Prostate gland (tissue), 2 donors: ENCODE measurements around the gene CDX1. TPM values are rescaled to one million over a fixed set of nuclear protein-coding genes. Genes with fewer than 3 reads are reported as not detected.

Source experiments
- DNase-seq: peaks from one replicate; pipeline ENCODE4 v3.0.0-alpha.2; 2019; ENCODE audit warnings: low spot score
- H3K27ac ChIP-seq, 2 donors: fragments of 200-600 bp; sonication (generic); 2 replicates each; pipeline ENCODE4 v1.5.1; 2017 to 2019
- H3K27me3 ChIP-seq: fragments of 200-600 bp; sonication (generic); replicated peaks from 2 replicates; pipeline ENCODE4 v1.5.1; 2019; ENCODE audit not compliant: insufficient read depth
- H3K36me3 ChIP-seq, 2 donors: fragments of 200-600 bp; sonication (generic); 1 replicate in 1 of 2; 2 replicates in 1 of 2; pipeline versions ENCODE4 v1.5.1 to v1.8.1; 2017 to 2019
- H3K4me1 ChIP-seq: fragments of 200-600 bp; sonication (generic); replicated peaks from 2 replicates; pipeline ENCODE4 v1.5.1; 2019
- H3K4me3 ChIP-seq, 2 donors: fragments of 200-600 bp; sonication (generic); 2 replicates each; pipeline ENCODE4 v1.5.1; 2017 to 2019
- H3K9me3 ChIP-seq: fragments of 200-600 bp; sonication (generic); 2 replicates; pipeline ENCODE4 v1.5.1; 2017
- CTCF ChIP-seq, 4 experiments: fragments of 200-600 bp in 2 of 4; fragments of 450-650 bp in 2 of 4; sonication (generic) in 2 of 4; IDR thresholded peaks; 1 replicate in 3 of 4; 2 replicates in 1 of 4; pipeline ENCODE4 v1.5.1; 2016 to 2019; ENCODE audit warnings: antibody characterized with exemption in 4 of 4, mild to moderate bottlenecking in 2 of 4, moderate library complexity in 2 of 4
- POLR2A ChIP-seq: fragments of 450-650 bp; IDR thresholded peaks from one replicate; pipeline ENCODE4 v1.6.1; 2016; ENCODE audit warnings: antibody characterized with exemption, mild to moderate bottlenecking
- POLR2AphosphoS5 ChIP-seq: sonication (generic); formaldehyde crosslinking; IDR thresholded peaks from one replicate; pipeline ENCODE4 v1.6.1; 2017; ENCODE audit warnings: antibody characterized with exemption
- WGBS: methylation state at CpG from one replicate; pipeline ENCODE4 v1.1.5; 2018; 5-methylcytosine and 5-hydroxymethylcytosine counted together
- intact Hi-C: fragments of 100-400 bp; cut with DNase I; formaldehyde crosslinking; loops from one replicate; pipeline ENCODE4 v1.14.2; 2022
- total RNA-seq, 2 donors: library from RNA; depleted of rRNA; stranded (reverse); fragments of >200 nt; gene quantifications; one replicate each; pipeline ENCODE4 v1.1.0, GENCODE V29; 2016

The CDX1 gene
- total RNA-seq, 2 donors from 2014 or later, result 3.2 TPM; not detected in 1

- Histone ChIP-seq H3K36me3 (no peaks in the 10 kb centered on the region), H3K27me3 (peaks cover 2% of the 10 kb centered on the region), H3K4me3 (no peak overlapping the region), H3K27ac (no peak overlapping the region), H3K9me3 (no peaks in the 10 kb centered on the region), H3K4me1 (no peaks in the 10 kb centered on the region)
- TF ChIP-seq POLR2A (no peak), CTCF (IDR thresholded peaks at IDR 0.05) (no peak), POLR2AphosphoS5 (no peak)
- intact Hi-C loops, result no loop called here
- no peak for DNase-seq
- 52% methylated on average over 1 of the region's 1 CpG for WGBS
Observed at GRCh38 chr5:150172145-150172544, 5.6 kb downstream of the CDX1 start.

GRCh38 chr5:150172556-150172955 is 6.0 kb downstream of the CDX1 start:
- no peaks in the 10 kb centered on the region for H3K9me3 ChIP-seq
- H3K4me1 ChIP-seq, result no peaks in the 10 kb centered on the region
- no peak overlapping the region for H3K4me3 ChIP-seq
- DNase-seq, result no peak
- intact Hi-C loops, result no loop called here
- H3K27ac ChIP-seq, result no peak overlapping the region
- 86% methylated on average over 4 of the region's 4 CpGs for WGBS
- H3K27me3 ChIP-seq, result no peaks in the 10 kb centered on the region
- no peaks in the 10 kb centered on the region for H3K36me3 ChIP-seq
- no peak for TF ChIP-seq POLR2A
- no peak for TF ChIP-seq CTCF (IDR thresholded peaks at IDR 0.05)
- no peak for TF ChIP-seq POLR2AphosphoS5

- 96% methylated on average over 3 of the region's 3 CpGs for WGBS
- Histone ChIP-seq H3K9me3 (no peaks in the 10 kb centered on the region), H3K4me3 (no peak overlapping the region), H3K36me3 (no peaks in the 10 kb centered on the region), H3K27me3 (no peaks in the 10 kb centered on the region), H3K27ac (no peak overlapping the region), H3K4me1 (no peaks in the 10 kb centered on the region)
- DNase-seq, result no peak
- intact Hi-C loops, result no loop called here
- TF ChIP-seq POLR2A, result no peak
- TF ChIP-seq POLR2AphosphoS5, result no peak
- no peak for TF ChIP-seq CTCF (IDR thresholded peaks at IDR 0.05)
Observed at GRCh38 chr5:150173161-150173560, 6.6 kb downstream of the CDX1 start.

GRCh38 chr5:150174285-150174684 is 7.7 kb downstream of the CDX1 start:
- 87% methylated on average over 6 of the region's 6 CpGs for WGBS
- TF ChIP-seq CTCF (IDR thresholded peaks at IDR 0.05) (no peak), POLR2A (no peak)

GRCh38 chr5:150175076-150175475 is 8.5 kb downstream of the CDX1 start:
- H3K9me3 ChIP-seq, result no peaks in the 10 kb centered on the region
- WGBS, result 28% methylated on average over 1 of the region's 1 CpG
- H3K27me3 ChIP-seq, result no peaks in the 10 kb centered on the region
- no peak overlapping the region for H3K27ac ChIP-seq
- intact Hi-C loops, result no loop called here
- H3K4me1 ChIP-seq, result no peaks in the 10 kb centered on the region
- no peaks in the 10 kb centered on the region for H3K36me3 ChIP-seq
- no peak overlapping the region for H3K4me3 ChIP-seq
- no peak for DNase-seq
- TF ChIP-seq CTCF (IDR thresholded peaks at IDR 0.05) (no peak), POLR2A (no peak), POLR2AphosphoS5 (no peak)

More at GRCh38 chr5:150174285-150174684, 7.7 kb downstream of the CDX1 start:
- H3K36me3 ChIP-seq, result no peaks in the 10 kb centered on the region
- DNase-seq, result no peak
- no peaks in the 10 kb centered on the region for H3K27me3 ChIP-seq
- no peak overlapping the region for H3K27ac ChIP-seq
- H3K4me1 ChIP-seq, result no peaks in the 10 kb centered on the region
- intact Hi-C loops, result no loop called here
- H3K9me3 ChIP-seq, result no peaks in the 10 kb centered on the region
- H3K4me3 ChIP-seq, result no peak overlapping the region
